Measurements from ENCODE around the gene LRRC40.

GRCh38 chr1:70164350-70164749 lies 41.0 kb downstream of the LRRC40 start:
- TF ChIP-seq POLR2A (IDR thresholded peaks at IDR 0.05) (no peak), CTCF (IDR thresholded peaks at IDR 0.05) (no peak), EP300 (IDR thresholded peaks at IDR 0.05) (no peak)

All from ovary (tissue), 3 donors.